DOHH2 (cell line): ENCODE data around the gene DNAH11.

Experiments
- CTCF ChIP-seq: fragments of 200-600 bp; sonication (generic); IDR thresholded peaks from one replicate; pipeline ENCODE4 v1.5.1; 2014; ENCODE audit warnings: antibody characterized with exemption, mild to moderate bottlenecking, low read depth, low read length; ENCODE audit not compliant: poor library complexity, severe bottlenecking
- EZH2phosphoT487 ChIP-seq: fragments of 200-600 bp; sonication (generic); IDR thresholded peaks from 2 replicates; pipeline ENCODE4 v1.6.1; 2017; ENCODE audit warnings: borderline replicate concordance, mild to moderate bottlenecking, antibody characterized with exemption, low read length, moderate library complexity, mixed read lengths

GRCh38 chr7:21500117-21500832, 42.6 kb upstream of the DNAH11 start:
- TF ChIP-seq CTCF (no peak), EZH2phosphoT487 (no peak)
